ENCODE measurements around the gene ALMS1.

DNA sequence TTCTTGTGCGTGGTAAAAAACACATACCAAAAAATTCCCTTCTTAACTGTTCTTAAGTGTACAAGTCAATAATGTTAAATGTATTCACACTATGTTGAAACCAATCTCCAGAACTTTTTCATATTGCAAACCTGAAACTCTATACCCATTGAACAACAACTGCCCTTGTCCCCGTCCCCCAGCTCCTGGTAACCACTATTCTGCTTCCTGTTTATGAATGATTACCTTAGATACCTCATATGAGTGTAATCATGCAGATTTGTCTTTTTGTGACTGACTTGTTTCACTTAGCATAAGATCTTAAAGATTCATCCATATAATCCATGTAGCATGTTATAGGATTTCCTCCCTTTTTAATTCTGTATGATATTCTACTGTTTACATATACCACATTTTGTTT lies 196.7 kb downstream of the ALMS1 start:
- TF ChIP-seq, protein P1, sequence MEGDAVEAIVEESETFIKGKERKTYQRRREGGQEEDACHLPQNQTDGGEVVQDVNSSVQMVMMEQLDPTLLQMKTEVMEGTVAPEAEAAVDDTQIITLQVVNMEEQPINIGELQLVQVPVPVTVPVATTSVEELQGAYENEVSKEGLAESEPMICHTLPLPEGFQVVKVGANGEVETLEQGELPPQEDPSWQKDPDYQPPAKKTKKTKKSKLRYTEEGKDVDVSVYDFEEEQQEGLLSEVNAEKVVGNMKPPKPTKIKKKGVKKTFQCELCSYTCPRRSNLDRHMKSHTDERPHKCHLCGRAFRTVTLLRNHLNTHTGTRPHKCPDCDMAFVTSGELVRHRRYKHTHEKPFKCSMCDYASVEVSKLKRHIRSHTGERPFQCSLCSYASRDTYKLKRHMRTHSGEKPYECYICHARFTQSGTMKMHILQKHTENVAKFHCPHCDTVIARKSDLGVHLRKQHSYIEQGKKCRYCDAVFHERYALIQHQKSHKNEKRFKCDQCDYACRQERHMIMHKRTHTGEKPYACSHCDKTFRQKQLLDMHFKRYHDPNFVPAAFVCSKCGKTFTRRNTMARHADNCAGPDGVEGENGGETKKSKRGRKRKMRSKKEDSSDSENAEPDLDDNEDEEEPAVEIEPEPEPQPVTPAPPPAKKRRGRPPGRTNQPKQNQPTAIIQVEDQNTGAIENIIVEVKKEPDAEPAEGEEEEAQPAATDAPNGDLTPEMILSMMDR (conservative IDR thresholded peaks at IDR 0.05; ENCODE audit: low read length), result no peak
- no peak for TF ChIP-seq EZH2phosphoT487 (IDR thresholded peaks at IDR 0.05; ENCODE audit: borderline replicate concordance, low read depth, low read length)
